Right cardiac atrium (tissue), 5 donors: Measurements from ENCODE around the gene PTPN23. TPM values are rescaled to one million over a fixed set of nuclear protein-coding genes. Genes with fewer than 3 reads are reported as not detected.

Experiments
- ATAC-seq, 2 donors: fragments of 200-7000 bp; cut with Tn5 transposase; one replicate each; pipeline versions ENCODE4 v1.8.0 to v1.9.1; 2020; ENCODE audit warnings: moderate library complexity in 2 of 2, mild to moderate bottlenecking in 1 of 2
- DNase-seq, 3 donors: peaks; one replicate each; pipeline ENCODE4 v3.0.0-alpha.2; 2020
- H3K27ac ChIP-seq: one replicate; pipeline ENCODE4 v1.5.1; 2013; ENCODE audit warnings: mild to moderate bottlenecking, low read length, control low read depth, moderate library complexity
- H3K27me3 ChIP-seq: one replicate; pipeline ENCODE4 v1.6.1; 2013; ENCODE audit not compliant: control insufficient read depth, insufficient read depth
- H3K4me1 ChIP-seq: one replicate; pipeline ENCODE4 v1.6.1; 2013; ENCODE audit warnings: low read length; ENCODE audit not compliant: control insufficient read depth, insufficient read depth
- H3K4me3 ChIP-seq: one replicate; pipeline ENCODE4 v1.5.1; 2013; ENCODE audit warnings: low read length, control low read depth
- H3K9me3 ChIP-seq: one replicate; pipeline ENCODE4 v1.6.1; 2013; ENCODE audit warnings: low read length; ENCODE audit not compliant: control insufficient read depth
- WGBS: extraction: QIAGEN DNeasy Blood & Tissue Kit; methylation state at CpG from one replicate; pipeline ENCODE4 v1.1.7; 2013; 5-methylcytosine and 5-hydroxymethylcytosine counted together
- intact Hi-C, 4 donors: fragments of 100-400 bp; cut with DNase I; formaldehyde crosslinking; loops; one replicate each; pipeline versions ENCODE4 v1.11.0 to v1.14.0; 2022 to 2023
- polyA plus RNA-seq: library from polyadenylated mRNA; stranded (reverse); fragments of 200-250 nt; gene quantifications from one replicate; pipeline ENCODE4 v1.2.3, GENCODE V29; 2013
- total RNA-seq, 4 donors: library from RNA; stranded (reverse); fragmentation: NEBNext Ultra II Directional; extraction: Animal tissue kit (Norgen Biotek cat#: 25700); gene quantifications; one replicate each; pipeline ENCODE4 v1.2.1, GENCODE V29; 2021
- donor health status: healthy with polysubstance abuse.
- donor health status: DM: no; HTN: yes; CAD: no.
- donor health status: DM: no; HTN: no; CAD: no.
- donor health status: DM: no; HTN: yes; CAD: no; lungs with severe emphysema.
- donor health status: DM: yes; HTN: yes; CAD: no.

The PTPN23 gene
- total and polyA plus RNA-seq, 5 donors, result 14.1 to 23.0 (median 17.9) TPM

GRCh38 chr3:47413751-47414150 is 32.9 kb downstream of the PTPN23 start:
- Histone ChIP-seq H3K4me3 (no peak overlapping the region), H3K9me3 (no peaks in the 10 kb centered on the region), H3K4me1 (no peaks in the 10 kb centered on the region), H3K27ac (no peak overlapping the region), H3K27me3 (no peaks in the 10 kb centered on the region)
- ATAC-seq (no peak), DNase-seq (no peak)
- intact Hi-C loops, result no loop called here
- WGBS, result 92% methylated on average over 7 of the region's 7 CpGs

- no peak for DNase-seq
- no peaks in the 10 kb centered on the region for H3K9me3 ChIP-seq
- no peak overlapping the region for H3K4me3 ChIP-seq
- WGBS, result 86% methylated on average over 3 of the region's 3 CpGs
- intact Hi-C loops, result no loop called here
- H3K27me3 ChIP-seq, result no peaks in the 10 kb centered on the region
- no peak overlapping the region for H3K27ac ChIP-seq
- H3K4me1 ChIP-seq, result no peaks in the 10 kb centered on the region
- ATAC-seq, result no peak
Observed at GRCh38 chr3:47414161-47414564, 33.3 kb downstream of the PTPN23 start.

GRCh38 chr3:47414666-47415587 is 34.1 kb downstream of the PTPN23 start:
- Histone ChIP-seq H3K27me3 (no peaks in the 10 kb centered on the region), H3K9me3 (no peaks in the 10 kb centered on the region), H3K4me1 (no peaks in the 10 kb centered on the region), H3K4me3 (no peak overlapping the region), H3K27ac (no peak overlapping the region)
- ATAC-seq (no peak), DNase-seq (peak in 1 of 3 donors; percentile 58)
- intact Hi-C loops, result no loop called here
- WGBS, result 70% methylated on average over 16 of the region's 16 CpGs

- intact Hi-C loops, result no loop called here
- 84% methylated on average over 9 of the region's 9 CpGs for WGBS
- H3K9me3 ChIP-seq, result no peaks in the 10 kb centered on the region
- no peaks in the 10 kb centered on the region for H3K4me1 ChIP-seq
- ATAC-seq (no peak), DNase-seq (peak in 1 of 3 donors; percentile 47)
- H3K27ac ChIP-seq, result no peak overlapping the region
- no peak overlapping the region for H3K4me3 ChIP-seq
- no peaks in the 10 kb centered on the region for H3K27me3 ChIP-seq
Observed at GRCh38 chr3:47416041-47416440, 35.2 kb downstream of the PTPN23 start.

GRCh38 chr3:47418167-47419082 is 37.6 kb downstream of the PTPN23 start:
- peak in 2 of 3 donors; percentile 50 to 62 for DNase-seq
- intact Hi-C loops, result no loop called here

GRCh38 chr3:47419083-47420043 is 38.5 kb downstream of the PTPN23 start:
- DNase-seq, result peak in 1 of 3 donors; percentile 54

More at GRCh38 chr3:47418167-47419082, 37.6 kb downstream of the PTPN23 start:
- ATAC-seq, result no peak
- 91% methylated on average over 53 of the region's 53 CpGs for WGBS
- Histone ChIP-seq H3K4me1 (peaks cover 6% of the 10 kb centered on the region), H3K4me3 (no peak overlapping the region), H3K27me3 (no peaks in the 10 kb centered on the region), H3K27ac (no peak overlapping the region), H3K9me3 (no peaks in the 10 kb centered on the region)

GRCh38 chr3:47420044-47420430 is 39.2 kb downstream of the PTPN23 start:
- Histone ChIP-seq H3K9me3 (no peaks in the 10 kb centered on the region), H3K27me3 (no peaks in the 10 kb centered on the region), H3K4me3 (no peak overlapping the region), H3K4me1 (peaks cover 6% of the 10 kb centered on the region), H3K27ac (no peak overlapping the region)
- intact Hi-C loops, result loop anchor here in 2 of 4 donors (2.0 to 5.0 kb wide), 2 partner anchors 52 to 57 kb away; no protein-coding TSS in a partner anchor
- no peak for DNase-seq
- WGBS, result 93% methylated on average over 5 of the region's 5 CpGs
- ATAC-seq, result no peak

More at GRCh38 chr3:47419083-47420043, 38.5 kb downstream of the PTPN23 start:
- Histone ChIP-seq H3K4me1 (peaks cover 6% of the 10 kb centered on the region), H3K4me3 (no peak overlapping the region), H3K27me3 (no peaks in the 10 kb centered on the region), H3K9me3 (no peaks in the 10 kb centered on the region), H3K27ac (no peak overlapping the region)
- WGBS, result 89% methylated on average over 17 of the region's 17 CpGs
- intact Hi-C loops, result loop anchor here in 2 of 4 donors (2.0 to 5.0 kb wide), 2 partner anchors 53 to 57 kb away; no protein-coding TSS in a partner anchor
- ATAC-seq, result no peak

GRCh38 chr3:47420511-47421484 is 40.0 kb downstream of the PTPN23 start:
- ATAC-seq (peak; percentile 70 to 78), DNase-seq (peak; percentile 85 to 95 (median 92))
- H3K4me3 ChIP-seq, result no peak overlapping the region
- H3K4me1 ChIP-seq, result peaks cover 6% of the 10 kb centered on the region
- no peaks in the 10 kb centered on the region for H3K27me3 ChIP-seq
- no peaks in the 10 kb centered on the region for H3K9me3 ChIP-seq
- intact Hi-C loops, result loop anchor here in 2 of 4 donors (2.0 to 5.0 kb wide), 2 partner anchors 52 to 56 kb away; no protein-coding TSS in a partner anchor
- 70% methylated on average over 29 of the region's 29 CpGs for WGBS
- peak overlapping the region; percentile 38 for H3K27ac ChIP-seq
